GM18505 (cell line): ENCODE data around the gene MAGEA2.
"Not testable (repeated sequence)": the region's sequence is repeated elsewhere in the genome, so short reads cannot be mapped to it uniquely, and the experiment has no call there.

Experiments
- ATAC-seq: cut with Tn5 transposase; IDR thresholded peaks from one replicate; pipeline ENCODE4 v1.9.1; 2021; ENCODE audit not compliant: unreplicated experiment
- POLR2A ChIP-seq: IDR thresholded peaks from 4 replicates; pipeline ENCODE4 v1.6.1; 2011; ENCODE audit warnings: borderline replicate concordance; ENCODE audit not compliant: insufficient read depth, insufficient read length; ENCODE audit errors: extremely low read depth

The MAGEA2 gene

GRCh38 chrX:152733261-152733975 is 20.2 kb downstream of the MAGEA2 start, which contains the start of the genes CSAG1 and MAGEA12:
CSAG1 (minus strand) TSS chrX:152733721; CDS start chrX:152732460, 1,261 bp downstream.
MAGEA12 (plus strand) TSS chrX:152733757; CDS start chrX:152736162, 2,405 bp downstream.
- ATAC-seq = no peak
- TF ChIP-seq POLR2A = no peak

- ATAC-seq = no peak
- TF ChIP-seq POLR2A = no peak
Observed at GRCh38 chrX:152725409-152725808, 28.2 kb downstream of the MAGEA2 start.

- ATAC-seq = not testable (repeated sequence)
Observed at GRCh38 chrX:152713815-152714787, 39.5 kb downstream of the MAGEA2 start, which contains the start of gene MAGEA2B. MAGEA2B (plus strand) TSS chrX:152714628; CDS start chrX:152717107, 2,479 bp downstream.

- not testable (repeated sequence) for ATAC-seq
Observed at GRCh38 chrX:152713195-152713594, 40.4 kb downstream of the MAGEA2 start.

GRCh38 chrX:152709173-152709572 is 44.5 kb downstream of the MAGEA2 start, which contains the start of gene CSAG2:
CSAG2 (minus strand) TSS chrX:152709273; CDS start chrX:152709112, 161 bp downstream.
- not testable (repeated sequence) for ATAC-seq

- not testable (repeated sequence) for ATAC-seq
Observed at GRCh38 chrX:152706500-152706899, 47.1 kb downstream of the MAGEA2 start.

- ATAC-seq = not testable (repeated sequence)
Observed at GRCh38 chrX:152700390-152700789, 53.3 kb downstream of the MAGEA2 start.
